H9 (cell line): Measurements from ENCODE around the gene DAAM1. TPM values are rescaled to one million over a fixed set of nuclear protein-coding genes. Genes with fewer than 3 reads are reported as not detected.

Experiments
- DNase-seq: peaks from one replicate; pipeline ENCODE4 v3.0.0-alpha.2; 2017
- H2AFZ ChIP-seq: one replicate; pipeline ENCODE4 v1.6.1; 2013; ENCODE audit warnings: mild to moderate bottlenecking, low read length, control low read depth, moderate library complexity
- H2AK5ac ChIP-seq: 2 replicates; pipeline ENCODE4 v1.6.1; 2013; ENCODE audit warnings: low read length, control low read depth, mixed read lengths; ENCODE audit not compliant: insufficient read length
- H2BK120ac ChIP-seq: one replicate; pipeline ENCODE4 v1.6.1; 2013; ENCODE audit warnings: low read depth, mild to moderate bottlenecking, low read length, control low read depth, inconsistent platforms; ENCODE audit not compliant: poor library complexity, severe bottlenecking
- H2BK12ac ChIP-seq: 2 replicates; pipeline ENCODE4 v1.6.1; 2013; ENCODE audit warnings: low read length, control low read depth, mixed read lengths, low read depth; ENCODE audit not compliant: insufficient read length
- H2BK15ac ChIP-seq: 2 replicates; pipeline ENCODE4 v1.6.1; 2013; ENCODE audit warnings: low read depth, low read length, control low read depth
- H2BK20ac ChIP-seq: one replicate; pipeline ENCODE4 v1.6.1; 2013; ENCODE audit warnings: low read depth, mild to moderate bottlenecking, low read length, control low read depth, inconsistent platforms; ENCODE audit not compliant: poor library complexity, severe bottlenecking
- H2BK5ac ChIP-seq: 2 replicates; pipeline ENCODE4 v1.6.1; 2013; ENCODE audit warnings: low read length, control low read depth, mixed read lengths; ENCODE audit not compliant: insufficient read length
- H3K14ac ChIP-seq: 2 replicates; pipeline ENCODE4 v1.6.1; 2013; ENCODE audit warnings: low read length, control low read depth; ENCODE audit not compliant: insufficient read depth
- H3K18ac ChIP-seq: 2 replicates; pipeline ENCODE4 v1.6.1; 2013; ENCODE audit warnings: low read depth, mild to moderate bottlenecking, mixed read lengths, low read length, control low read depth; ENCODE audit not compliant: insufficient read length
- H3K23ac ChIP-seq: 2 replicates; pipeline ENCODE4 v1.6.1; 2013; ENCODE audit warnings: low read length, control low read depth, mixed read lengths, low read depth; ENCODE audit not compliant: insufficient read length
- H3K23me2 ChIP-seq: 2 replicates; pipeline ENCODE4 v1.6.1; 2013; ENCODE audit warnings: low read depth, mild to moderate bottlenecking, mixed read lengths, low read length, control low read depth; ENCODE audit not compliant: insufficient read length, poor library complexity, severe bottlenecking
- H3K27ac ChIP-seq: 2 replicates; pipeline ENCODE4 v1.5.1; 2013; ENCODE audit warnings: low read length, control low read depth, mixed read lengths, low read depth; ENCODE audit not compliant: insufficient read length
- H3K27me3 ChIP-seq: 2 replicates; pipeline ENCODE4 v1.6.1; 2013; ENCODE audit warnings: low read length, control low read depth, inconsistent platforms; ENCODE audit not compliant: insufficient read depth
- H3K4ac ChIP-seq: 2 replicates; pipeline ENCODE4 v1.6.1; 2013; ENCODE audit warnings: low read depth, mild to moderate bottlenecking, control low read depth, inconsistent platforms, low read length, moderate library complexity
- H3K4me1 ChIP-seq: 2 replicates; pipeline ENCODE4 v1.6.1; 2013; ENCODE audit warnings: low read length, control low read depth, inconsistent platforms; ENCODE audit not compliant: insufficient read depth
- H3K4me2 ChIP-seq: 2 replicates; pipeline ENCODE4 v1.6.1; 2013; ENCODE audit warnings: low read length, control low read depth, mixed read lengths; ENCODE audit not compliant: insufficient read length, insufficient read depth
- H3K56ac ChIP-seq: 2 replicates; pipeline ENCODE4 v1.6.1; 2013; ENCODE audit warnings: low read depth, mild to moderate bottlenecking, mixed read lengths, low read length, control low read depth; ENCODE audit not compliant: insufficient read length
- H3K79me1 ChIP-seq: 2 replicates; pipeline ENCODE4 v1.6.1; 2013; ENCODE audit warnings: low read depth, mild to moderate bottlenecking, moderate library complexity, low read length, control low read depth, inconsistent platforms; ENCODE audit not compliant: insufficient read depth, poor library complexity, severe bottlenecking
- H3K79me2 ChIP-seq: 2 replicates; pipeline ENCODE4 v1.6.1; 2013; ENCODE audit warnings: low read length, control low read depth, inconsistent platforms; ENCODE audit not compliant: insufficient read depth
- H3K9ac ChIP-seq: 2 replicates; pipeline ENCODE4 v1.6.1; 2013; ENCODE audit warnings: low read length, control low read depth, mixed read lengths; ENCODE audit not compliant: insufficient read length; ENCODE audit errors: extremely low read depth
- H3K9me3 ChIP-seq: one replicate; pipeline ENCODE4 v1.6.1; 2013; ENCODE audit warnings: low read depth, low read length, inconsistent platforms; ENCODE audit not compliant: control insufficient read depth
- H3T11ph ChIP-seq: one replicate; pipeline ENCODE4 v1.6.1; 2013; ENCODE audit warnings: mild to moderate bottlenecking, low read length, control low read depth, inconsistent platforms
- H4K20me1 ChIP-seq: one replicate; pipeline ENCODE4 v1.6.1; 2013; ENCODE audit not compliant: control insufficient read depth, insufficient read length, insufficient read depth
- H4K5ac ChIP-seq: 2 replicates; pipeline ENCODE4 v1.6.1; 2013; ENCODE audit warnings: low read depth, mild to moderate bottlenecking, mixed read lengths, low read length, control low read depth; ENCODE audit not compliant: insufficient read length
- H4K8ac ChIP-seq: replicated peaks from 2 replicates; pipeline ENCODE4 v1.6.1; 2013; ENCODE audit warnings: low read length, control low read depth, mixed read lengths, low read depth; ENCODE audit not compliant: insufficient read length
- H4K91ac ChIP-seq: 2 replicates; pipeline ENCODE4 v1.6.1; 2013; ENCODE audit warnings: low read depth, mild to moderate bottlenecking, moderate library complexity, mixed read lengths, low read length, control low read depth; ENCODE audit not compliant: insufficient read length
- H3K27ac Mint-ChIP-seq, 3 experiments: 2 replicates in 2 of 3; 3 replicates in 1 of 3; pipeline ENCODE4 v1.8.0; 2020 to 2021; ENCODE audit warnings: mixed read lengths in 3 of 3, mild to moderate bottlenecking in 1 of 3, moderate library complexity in 1 of 3
- H3K27me3 Mint-ChIP-seq: 2 replicates; pipeline ENCODE4 v1.8.0; 2021; ENCODE audit warnings: low read depth, mild to moderate bottlenecking, moderate library complexity, mixed read lengths
- H3K36me3 Mint-ChIP-seq, 3 experiments: 2 replicates in 2 of 3; 3 replicates in 1 of 3; pipeline ENCODE4 v1.8.0; 2020 to 2021; ENCODE audit warnings: low read depth in 3 of 3, mixed read lengths in 3 of 3; ENCODE audit not compliant: insufficient read depth in 1 of 3
- H3K4me1 Mint-ChIP-seq, 2 experiments: 2 replicates each; pipeline ENCODE4 v1.8.0; 2020; ENCODE audit warnings: mixed read lengths in 2 of 2
- H3K4me3 Mint-ChIP-seq, 2 experiments: 2 replicates in 1 of 2; 3 replicates in 1 of 2; pipeline ENCODE4 v1.8.0; 2020 to 2021; ENCODE audit warnings: mild to moderate bottlenecking in 2 of 2, mixed read lengths in 2 of 2, moderate library complexity in 1 of 2
- H3K9me3 Mint-ChIP-seq, 2 experiments: 2 replicates in 1 of 2; 3 replicates in 1 of 2; pipeline ENCODE4 v1.8.0; 2020; ENCODE audit warnings: mild to moderate bottlenecking in 2 of 2, mixed read lengths in 2 of 2, moderate library complexity in 1 of 2
- WGBS: extraction: QIAGEN DNeasy Blood & Tissue Kit; methylation state at CpG from one replicate; pipeline ENCODE4 v1.1.7; 2013; ENCODE audit warnings: missing lambda C conversion rate, low lambda C conversion rate, mixed read lengths; ENCODE audit not compliant: insufficient read length; ENCODE audit errors: extremely low coverage; 5-methylcytosine and 5-hydroxymethylcytosine counted together
- total RNA-seq: library from RNA; stranded (reverse); gene quantifications from 2 replicates; pipeline ENCODE4 v1.2.1, GENCODE V29; 2021
- TF ChIP-seq, protein P1 (sequence below): fragments of 200-600 bp; sonication (generic); conservative IDR thresholded peaks from 3 replicates; pipeline ENCODE4 v1.8.0; 2021; ENCODE audit warnings: antibody characterized with exemption, mild to moderate bottlenecking

DAAM1 gene
- total RNA-seq, 1 experiment from 2014 or later: 19.5 TPM

DNA sequence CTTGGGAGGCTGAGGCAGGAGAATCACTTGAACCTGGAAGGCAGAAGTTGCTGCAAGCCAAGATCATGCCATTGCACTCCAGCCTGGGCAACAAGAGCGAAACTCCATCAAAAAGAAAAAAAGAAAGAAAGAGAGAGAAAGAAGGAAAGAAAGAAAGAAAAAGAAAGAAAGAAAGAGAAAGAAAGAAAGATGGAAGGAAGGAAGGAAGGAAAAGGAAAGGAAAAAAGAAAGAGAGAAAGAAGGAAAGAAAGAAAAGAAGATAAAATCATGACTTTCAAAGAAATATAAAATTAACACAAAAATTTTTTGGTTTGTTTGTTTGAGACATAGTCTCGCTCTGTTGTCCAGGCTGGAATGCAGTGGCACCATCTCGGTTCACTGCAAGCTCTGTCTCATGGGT lies 22.2 kb upstream of the DAAM1 start:
- H3K79me1 ChIP-seq: no peaks in the 10 kb centered on the region
- no peak overlapping the region for H3K4me3 Mint-ChIP-seq
- no peak overlapping the region for H2BK20ac ChIP-seq
- no peaks in the 10 kb centered on the region for H4K20me1 ChIP-seq
- TF ChIP-seq, protein P1, sequence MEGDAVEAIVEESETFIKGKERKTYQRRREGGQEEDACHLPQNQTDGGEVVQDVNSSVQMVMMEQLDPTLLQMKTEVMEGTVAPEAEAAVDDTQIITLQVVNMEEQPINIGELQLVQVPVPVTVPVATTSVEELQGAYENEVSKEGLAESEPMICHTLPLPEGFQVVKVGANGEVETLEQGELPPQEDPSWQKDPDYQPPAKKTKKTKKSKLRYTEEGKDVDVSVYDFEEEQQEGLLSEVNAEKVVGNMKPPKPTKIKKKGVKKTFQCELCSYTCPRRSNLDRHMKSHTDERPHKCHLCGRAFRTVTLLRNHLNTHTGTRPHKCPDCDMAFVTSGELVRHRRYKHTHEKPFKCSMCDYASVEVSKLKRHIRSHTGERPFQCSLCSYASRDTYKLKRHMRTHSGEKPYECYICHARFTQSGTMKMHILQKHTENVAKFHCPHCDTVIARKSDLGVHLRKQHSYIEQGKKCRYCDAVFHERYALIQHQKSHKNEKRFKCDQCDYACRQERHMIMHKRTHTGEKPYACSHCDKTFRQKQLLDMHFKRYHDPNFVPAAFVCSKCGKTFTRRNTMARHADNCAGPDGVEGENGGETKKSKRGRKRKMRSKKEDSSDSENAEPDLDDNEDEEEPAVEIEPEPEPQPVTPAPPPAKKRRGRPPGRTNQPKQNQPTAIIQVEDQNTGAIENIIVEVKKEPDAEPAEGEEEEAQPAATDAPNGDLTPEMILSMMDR: no peak
- no peak overlapping the region for H2AK5ac ChIP-seq
- H3K23ac ChIP-seq: no peak overlapping the region
- no peak overlapping the region for H3K18ac ChIP-seq
- no peak overlapping the region for H4K91ac ChIP-seq
- no peak overlapping the region for H2BK5ac ChIP-seq
- no peak for DNase-seq
- H3K79me2 ChIP-seq: no peaks in the 10 kb centered on the region
- H3K4ac ChIP-seq: no peak overlapping the region
- H4K5ac ChIP-seq: no peak overlapping the region
- H3K27me3 Mint-ChIP-seq: peaks cover 1% of the 10 kb centered on the region; the same call in 1 of the 2 replicates
- no peak overlapping the region for H2BK120ac ChIP-seq
- H3K4me1 ChIP-seq: no peaks in the 10 kb centered on the region; the same call in 1 of the 2 replicates
- H2BK15ac ChIP-seq: no peak overlapping the region
- no CpG with 5 or more reads among the region's 3 CpGs for WGBS
- no peak overlapping the region for H3K4me2 ChIP-seq
- no peak overlapping the region for H3K56ac ChIP-seq
- H3K9ac ChIP-seq: no peak overlapping the region
- no peaks in the 10 kb centered on the region for H3K9me3 ChIP-seq
- H3K27me3 ChIP-seq: no peaks in the 10 kb centered on the region
- H2AFZ ChIP-seq: no peak overlapping the region
- no peaks in the 10 kb centered on the region for H3K36me3 Mint-ChIP-seq
- no peaks in the 10 kb centered on the region for H3K23me2 ChIP-seq
- no peak overlapping the region for H3K27ac ChIP-seq
- H3K27ac Mint-ChIP-seq: no peak overlapping the region
- H3K9me3 Mint-ChIP-seq: peaks cover 0 to 3% of the 10 kb centered on the region in 2 experiments; a peak in 1 of 5 replicates
- H3K4me1 Mint-ChIP-seq: peaks cover 0 to 5% of the 10 kb centered on the region in 2 experiments; a peak in 1 of 4 replicates
- H3T11ph ChIP-seq: no peak overlapping the region
- H3K14ac ChIP-seq: no peak overlapping the region
- H2BK12ac ChIP-seq: no peak overlapping the region
- H4K8ac ChIP-seq: no peak overlapping the region
